Vagina (tissue), 2 donors: ENCODE results near the gene SMARCA4.

ENCODE experiments used
- CTCF ChIP-seq, 3 experiments: fragments of 450-650 bp in 2 of 3; fragments of 200-600 bp in 1 of 3; sonication (generic) in 1 of 3; IDR thresholded peaks; one replicate each; pipeline ENCODE4 v1.5.1; 2017 to 2019; ENCODE audit warnings: antibody characterized with exemption in 3 of 3, mild to moderate bottlenecking in 2 of 3, moderate library complexity in 2 of 3
- POLR2A ChIP-seq, 2 donors: fragments of 450-650 bp; IDR thresholded peaks; one replicate each; pipeline ENCODE4 v1.6.1; 2017; ENCODE audit warnings: antibody characterized with exemption in 2 of 2, mild to moderate bottlenecking in 2 of 2, moderate library complexity in 2 of 2
- POLR2AphosphoS5 ChIP-seq, 2 donors: sonication (generic); formaldehyde crosslinking; IDR thresholded peaks; one replicate each; pipeline ENCODE4 v1.9.0; 2017; ENCODE audit warnings: antibody characterized with exemption in 2 of 2, mild to moderate bottlenecking in 2 of 2, low read depth in 1 of 2; ENCODE audit not compliant: insufficient read depth in 1 of 2

- TF ChIP-seq CTCF (IDR thresholded peaks at IDR 0.05) (no peak), POLR2A (IDR thresholded peaks at IDR 0.05) (no peak), POLR2AphosphoS5 (IDR thresholded peaks at IDR 0.05; ENCODE audit: insufficient read depth in 1 of 2, low read depth in 1 of 2) (no peak)
These were observed 150.9 kb downstream of the SMARCA4 start for GRCh38 chr19:11111771-11112144.
